ENCODE results near the gene ANKRD44.

DNA sequence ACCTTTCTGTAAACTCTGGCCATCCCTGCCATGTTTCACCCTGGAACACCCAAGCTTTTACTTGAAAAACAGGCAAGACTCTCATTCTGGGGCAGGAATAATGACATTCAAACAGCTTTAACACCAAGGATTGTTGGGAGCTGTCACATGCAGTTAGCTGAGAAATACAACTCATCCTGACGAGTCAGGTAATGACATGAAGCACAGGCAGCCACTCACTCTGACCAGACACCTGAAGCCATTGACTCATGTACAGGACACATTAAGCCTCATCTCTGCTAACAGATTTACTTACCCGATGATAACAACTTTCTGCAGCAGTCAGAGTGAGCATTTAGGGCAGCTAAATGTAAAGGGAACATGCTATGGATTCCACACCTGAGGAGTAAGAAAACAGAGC lies 220.9 kb downstream of the ANKRD44 start:
- TF ChIP-seq CTCF (conservative IDR thresholded peaks at IDR 0.05; ENCODE audit: low read depth, low read length) = no peak
- TF ChIP-seq EZH2phosphoT487 (IDR thresholded peaks at IDR 0.05; ENCODE audit: borderline replicate concordance, low read length) = no peak

All from PC-3 (cell line).